Measurements from ENCODE around the gene TYW3.
"Not testable (repeated sequence)": the region's sequence is repeated elsewhere in the genome, so short reads cannot be mapped to it uniquely, and the experiment has no call there.

TYW3 gene

DNA sequence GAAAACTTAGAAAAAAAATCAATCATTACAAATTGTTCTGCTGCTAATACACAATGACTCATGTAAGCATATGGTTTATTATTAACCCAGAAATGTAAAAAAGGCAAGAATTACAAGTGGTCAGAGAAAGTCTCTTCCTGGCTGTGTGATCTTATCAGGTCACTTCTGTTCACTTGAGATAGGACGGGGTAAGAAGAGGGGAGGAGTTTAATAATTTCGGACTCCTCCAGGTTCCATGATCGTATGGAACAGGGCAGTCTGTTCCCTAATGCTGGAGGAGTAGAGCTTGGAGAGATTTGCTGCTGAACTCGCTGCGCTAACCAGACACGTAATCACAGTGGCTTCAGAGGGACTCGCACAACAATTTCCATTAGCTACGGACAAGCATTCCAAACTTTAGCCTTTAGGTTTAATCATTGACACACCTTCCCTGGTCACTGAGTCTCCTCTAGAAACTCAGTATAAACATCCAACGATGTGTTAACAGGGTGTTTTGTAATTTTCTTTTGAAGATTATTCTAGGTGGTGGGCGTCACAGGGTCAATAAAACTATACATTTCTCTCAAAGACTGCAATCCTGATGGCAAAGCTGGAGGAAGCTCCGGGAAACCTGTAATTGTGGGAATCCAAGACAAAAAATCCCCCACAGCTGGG, 1.4 kb upstream of the TYW3 start:
- TF ChIP-seq, protein P1, sequence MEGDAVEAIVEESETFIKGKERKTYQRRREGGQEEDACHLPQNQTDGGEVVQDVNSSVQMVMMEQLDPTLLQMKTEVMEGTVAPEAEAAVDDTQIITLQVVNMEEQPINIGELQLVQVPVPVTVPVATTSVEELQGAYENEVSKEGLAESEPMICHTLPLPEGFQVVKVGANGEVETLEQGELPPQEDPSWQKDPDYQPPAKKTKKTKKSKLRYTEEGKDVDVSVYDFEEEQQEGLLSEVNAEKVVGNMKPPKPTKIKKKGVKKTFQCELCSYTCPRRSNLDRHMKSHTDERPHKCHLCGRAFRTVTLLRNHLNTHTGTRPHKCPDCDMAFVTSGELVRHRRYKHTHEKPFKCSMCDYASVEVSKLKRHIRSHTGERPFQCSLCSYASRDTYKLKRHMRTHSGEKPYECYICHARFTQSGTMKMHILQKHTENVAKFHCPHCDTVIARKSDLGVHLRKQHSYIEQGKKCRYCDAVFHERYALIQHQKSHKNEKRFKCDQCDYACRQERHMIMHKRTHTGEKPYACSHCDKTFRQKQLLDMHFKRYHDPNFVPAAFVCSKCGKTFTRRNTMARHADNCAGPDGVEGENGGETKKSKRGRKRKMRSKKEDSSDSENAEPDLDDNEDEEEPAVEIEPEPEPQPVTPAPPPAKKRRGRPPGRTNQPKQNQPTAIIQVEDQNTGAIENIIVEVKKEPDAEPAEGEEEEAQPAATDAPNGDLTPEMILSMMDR (IDR thresholded peaks at IDR 0.05; ENCODE audit: low read depth, low read length) = no peak
- TF ChIP-seq MYC (IDR thresholded peaks at IDR 0.05; ENCODE audit: low read depth, low read length) (no peak), POLR2A (IDR thresholded peaks at IDR 0.05; ENCODE audit: extremely low read depth, insufficient read length) (no peak)
- TF ChIP-seq, protein P2, sequence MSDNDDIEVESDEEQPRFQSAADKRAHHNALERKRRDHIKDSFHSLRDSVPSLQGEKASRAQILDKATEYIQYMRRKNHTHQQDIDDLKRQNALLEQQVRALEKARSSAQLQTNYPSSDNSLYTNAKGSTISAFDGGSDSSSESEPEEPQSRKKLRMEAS (IDR thresholded peaks at IDR 0.05; ENCODE audit: low read depth, low read length) = no peak
- H3K4me3 ChIP-seq (ENCODE audit: low read depth, low read length) = peak overlapping the region; percentile 25

DNA sequence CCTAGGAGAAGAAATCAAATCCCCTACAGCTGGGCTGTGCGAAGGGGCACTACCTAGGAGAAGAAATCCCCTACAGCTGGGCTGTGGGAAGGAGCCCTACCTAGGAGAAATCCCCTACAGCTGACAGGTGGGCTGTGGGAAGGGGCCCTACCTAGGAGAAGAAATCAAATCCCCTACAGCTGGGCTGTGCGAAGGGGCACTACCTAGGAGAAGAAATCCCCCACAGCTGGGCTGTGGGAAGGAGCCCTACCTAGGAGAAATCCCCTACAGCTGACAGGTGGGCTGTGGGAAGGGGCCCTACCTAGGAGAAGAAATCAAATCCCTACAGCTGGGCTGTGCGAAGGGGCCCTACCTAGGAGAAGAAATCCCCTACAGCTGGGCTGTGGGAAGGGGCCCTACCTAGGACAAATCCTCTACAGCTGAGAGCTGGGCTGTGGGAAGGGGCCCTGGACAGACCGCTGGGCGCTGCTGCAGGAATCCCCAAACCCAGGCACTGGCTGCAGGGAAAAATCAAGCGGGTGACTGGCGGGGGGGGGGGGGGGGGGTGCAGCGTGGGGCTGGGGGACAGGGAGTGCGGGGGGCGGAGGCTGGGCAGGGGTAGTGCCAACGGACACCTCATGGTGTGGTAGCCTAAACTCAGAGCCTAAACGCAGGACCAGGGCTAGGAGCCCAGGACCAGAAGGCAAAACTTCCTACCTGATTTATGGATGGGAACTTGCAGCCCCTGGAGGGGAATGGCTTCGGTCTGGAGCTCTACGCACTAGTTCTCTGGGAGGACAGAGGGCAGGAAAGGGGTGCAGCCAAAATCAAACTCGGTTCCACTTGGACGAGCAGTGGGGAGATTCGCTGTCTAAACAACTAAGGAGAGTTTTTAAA, 643 bp upstream of the TYW3 start:
- peak overlapping the region; percentile 71 for H3K4me3 ChIP-seq (ENCODE audit: low read depth, low read length)
- DNase-seq (ENCODE audit: low read depth) = not testable (repeated sequence)

More for the DNA sequence above, 1.4 kb upstream of the TYW3 start:
- DNase-seq (ENCODE audit: low read depth) = peak; percentile 2

DNA sequence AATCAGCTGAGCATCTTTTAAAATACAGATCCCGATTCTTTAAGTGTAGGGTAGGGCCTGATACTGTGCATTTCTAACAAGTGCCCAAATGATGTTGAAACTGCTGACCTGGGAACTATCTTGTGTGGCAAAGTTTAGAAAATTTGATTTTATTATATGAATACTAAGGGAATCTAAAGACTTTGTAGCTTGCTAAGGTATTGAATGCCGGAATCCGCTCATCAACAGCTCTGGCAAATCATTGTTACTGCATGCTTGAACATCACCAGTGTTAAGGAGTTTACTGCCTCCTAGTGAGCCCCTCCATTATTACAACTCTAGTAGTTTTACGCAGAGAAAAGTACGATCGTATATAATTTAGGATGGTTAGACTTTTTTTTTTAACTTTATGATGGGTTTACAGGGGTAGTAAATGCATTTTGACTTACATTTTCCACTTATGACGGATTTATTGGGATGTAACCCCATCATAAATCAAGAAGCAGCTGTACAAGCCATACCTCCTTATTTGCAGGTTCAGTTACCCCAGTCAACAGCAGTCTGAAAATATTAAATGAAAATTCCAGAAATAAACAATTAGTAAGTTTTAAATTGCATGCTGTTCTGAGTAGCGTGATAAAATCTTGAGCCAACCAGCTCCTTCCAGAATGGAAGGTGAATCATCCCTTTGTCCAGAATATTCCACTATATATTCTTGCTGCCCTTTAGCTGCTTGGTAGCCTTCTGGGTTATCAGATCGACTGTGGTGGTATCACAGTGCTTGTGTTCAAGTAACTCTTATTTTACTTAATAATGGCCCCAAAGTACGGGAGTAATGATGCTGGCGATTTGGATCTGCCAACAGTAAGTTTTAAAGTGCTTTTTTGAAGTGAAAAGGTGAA, 892 bp downstream of the TYW3 start:
- DNase-seq (ENCODE audit: low read depth) = peak; percentile 81
- peak overlapping the region; percentile 71 for H3K4me3 ChIP-seq (ENCODE audit: low read depth, low read length)
- no peak for TF ChIP-seq POLR2A (IDR thresholded peaks at IDR 0.05; ENCODE audit: extremely low read depth, insufficient read length)
- TF ChIP-seq, protein P2 (IDR thresholded peaks at IDR 0.05; ENCODE audit: low read depth, low read length) = 0 out of 2 replicates have a peak, but pooled peaks have one; percentile 3
- TF ChIP-seq, protein P1 (IDR thresholded peaks at IDR 0.05; ENCODE audit: low read depth, low read length) = peak; percentile 59

DNA sequence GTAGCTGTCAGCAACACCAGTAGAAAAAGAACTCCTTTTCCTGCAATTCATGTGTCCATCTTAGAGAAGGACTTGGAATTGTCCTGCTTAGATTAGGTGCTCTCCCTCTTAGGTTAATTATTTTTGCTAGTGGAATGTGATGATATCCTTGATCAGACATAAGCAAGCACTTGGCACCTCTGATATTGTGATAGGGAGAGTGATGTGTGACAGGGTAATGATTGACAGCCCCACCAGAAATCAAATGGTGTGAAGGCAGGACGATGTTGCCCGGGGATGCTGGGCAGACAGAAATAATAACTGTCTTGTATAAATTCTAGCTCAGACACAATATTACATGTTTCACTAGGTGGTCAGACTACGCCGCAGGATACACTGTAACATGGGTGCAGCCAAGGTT, 4.4 kb downstream of the TYW3 start:
- TF ChIP-seq, protein P2 (IDR thresholded peaks at IDR 0.05; ENCODE audit: low read depth, low read length) = no peak
- TF ChIP-seq, protein P1 (IDR thresholded peaks at IDR 0.05; ENCODE audit: low read depth, low read length) = no peak
- no peak for TF ChIP-seq POLR2A (IDR thresholded peaks at IDR 0.05; ENCODE audit: extremely low read depth, insufficient read length)
- TF ChIP-seq MYC (IDR thresholded peaks at IDR 0.05; ENCODE audit: low read depth, low read length) = no peak
- H3K4me3 ChIP-seq (ENCODE audit: low read depth, low read length) = no peak overlapping the region
- DNase-seq (ENCODE audit: low read depth) = no peak

DNA sequence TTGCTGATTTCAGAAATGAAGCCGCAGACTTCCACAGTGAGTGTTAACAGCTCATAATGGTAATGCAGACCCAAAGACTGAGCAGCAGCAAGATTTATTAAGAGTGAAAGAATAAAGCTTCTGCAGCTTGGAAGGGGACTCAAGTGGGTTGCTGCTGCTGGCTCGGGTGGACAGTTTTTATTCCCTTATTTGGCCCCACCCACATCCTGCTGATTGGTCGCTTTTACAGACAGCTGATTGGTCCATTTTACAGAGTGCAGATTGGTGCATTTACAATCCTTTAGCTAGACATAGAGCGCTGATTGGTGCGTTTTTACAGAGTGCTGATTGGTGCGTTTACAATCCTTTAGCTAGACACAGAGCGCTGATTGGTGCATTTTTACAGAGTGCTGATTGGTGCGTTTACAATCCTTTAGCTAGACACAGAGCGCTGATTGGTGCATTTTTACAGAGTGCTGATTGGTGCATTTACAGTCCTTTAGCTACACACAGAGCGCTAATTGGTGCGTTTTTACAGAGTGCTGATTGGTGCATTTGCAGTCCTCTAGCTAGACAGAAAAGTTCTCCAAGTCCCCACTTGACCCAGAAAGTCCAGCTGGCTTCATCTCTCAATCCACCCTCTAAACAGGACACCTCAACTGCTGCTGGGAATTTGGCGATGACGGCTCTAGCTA, 7.5 kb downstream of the TYW3 start:
- not testable (repeated sequence) for H3K4me3 ChIP-seq (ENCODE audit: low read depth, low read length); DNase-seq (ENCODE audit: low read depth)

DNA sequence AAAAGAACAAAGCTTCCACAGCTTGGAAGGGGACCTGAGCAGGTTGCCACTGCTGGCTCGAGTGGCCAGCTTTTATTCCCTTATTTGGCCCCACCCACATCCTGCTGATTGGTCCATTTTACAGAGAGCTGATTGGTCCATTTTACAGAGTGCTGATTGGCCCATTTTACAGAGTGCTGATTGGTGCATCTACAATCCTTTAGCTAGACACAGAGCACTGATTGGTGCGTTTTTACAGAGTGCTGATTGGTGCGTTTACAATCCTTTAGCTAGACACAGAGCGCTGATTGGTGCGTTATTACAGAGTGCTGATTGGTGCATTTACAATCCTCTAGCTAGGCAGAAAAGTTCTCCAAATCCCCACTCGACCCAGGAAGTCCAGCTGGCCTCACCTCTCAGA, 12.3 kb downstream of the TYW3 start:
- H3K4me3 ChIP-seq (ENCODE audit: low read depth, low read length); DNase-seq (ENCODE audit: low read depth): not testable (repeated sequence)

DNA sequence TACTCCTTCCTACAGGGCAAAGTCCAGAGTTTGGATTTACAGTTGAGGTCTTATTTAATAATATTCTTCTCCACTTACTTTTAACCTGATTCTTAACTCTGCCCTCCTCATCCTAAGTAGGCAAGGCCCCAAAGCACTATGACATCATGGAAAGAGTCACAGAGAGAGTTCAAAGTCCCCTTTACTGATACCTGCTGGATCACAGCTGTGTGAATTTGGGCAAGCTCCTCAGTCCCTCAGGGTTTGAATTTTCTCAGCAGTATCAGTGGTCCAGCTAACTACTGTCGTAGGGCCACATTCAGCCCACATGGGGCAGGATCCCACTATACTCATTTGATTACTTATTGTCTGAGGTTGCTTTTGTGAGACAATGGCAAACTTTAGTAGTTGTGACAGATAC, 16.0 kb downstream of the TYW3 start:
- no peak overlapping the region for H3K4me3 ChIP-seq (ENCODE audit: low read depth, low read length)
- no peak for DNase-seq (ENCODE audit: low read depth)
- TF ChIP-seq POLR2A (IDR thresholded peaks at IDR 0.05; ENCODE audit: extremely low read depth, insufficient read length) (no peak), MYC (IDR thresholded peaks at IDR 0.05; ENCODE audit: low read depth, low read length) (no peak)
- TF ChIP-seq, protein P2 (IDR thresholded peaks at IDR 0.05; ENCODE audit: low read depth, low read length) = no peak
- TF ChIP-seq, protein P1 (IDR thresholded peaks at IDR 0.05; ENCODE audit: low read depth, low read length) = no peak
